Measurements from ENCODE around the gene ZMIZ2.

DNA sequence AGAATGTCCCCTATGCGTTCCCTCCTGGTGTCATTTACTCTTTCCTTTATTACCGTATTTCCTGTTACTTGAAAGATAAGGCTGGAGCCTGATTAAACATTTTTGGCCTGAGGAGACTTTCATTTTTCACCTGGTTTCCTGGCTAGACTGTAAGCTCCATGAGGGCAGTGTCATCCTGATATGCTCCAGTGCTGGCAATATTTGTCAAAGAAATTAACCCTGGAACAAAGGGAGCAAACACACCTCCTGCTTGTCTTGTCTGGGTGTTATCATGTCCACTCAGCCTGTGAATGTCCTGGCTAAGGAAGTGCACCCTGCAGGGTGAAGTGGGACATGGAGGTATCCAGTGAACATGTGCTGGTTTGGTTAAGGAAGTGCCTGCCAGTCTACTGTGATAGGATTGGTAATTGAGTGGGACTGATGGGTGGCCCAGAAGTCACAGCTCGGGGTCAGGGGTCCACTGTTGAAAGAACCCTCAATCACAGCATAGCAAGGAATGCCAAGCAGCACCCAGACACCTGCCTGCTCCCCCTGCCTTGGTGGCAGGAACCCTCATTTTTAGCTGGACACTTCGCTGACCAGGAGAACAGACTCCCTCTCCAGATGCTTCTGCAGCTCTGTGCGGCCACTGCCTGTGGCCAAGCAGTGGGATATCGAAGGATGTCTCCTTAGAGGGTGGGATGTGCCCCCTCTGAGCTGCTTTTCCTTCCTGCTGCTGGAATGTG lies 26.9 kb downstream of the ZMIZ2 start:
- TF ChIP-seq POLR2A (IDR thresholded peaks at IDR 0.05; ENCODE audit: low read length) (no peak), GATA1 (IDR thresholded peaks at IDR 0.05; ENCODE audit: low read depth, low read length) (no peak)
